Measurements from ENCODE around the gene SGTA. TPM values are rescaled to one million over a fixed set of nuclear protein-coding genes. Genes with fewer than 3 reads are reported as not detected.

SGTA gene
- total and polyA plus RNA-seq, 12 donors, result 28.2 to 104 (median 54.9) TPM

DNA sequence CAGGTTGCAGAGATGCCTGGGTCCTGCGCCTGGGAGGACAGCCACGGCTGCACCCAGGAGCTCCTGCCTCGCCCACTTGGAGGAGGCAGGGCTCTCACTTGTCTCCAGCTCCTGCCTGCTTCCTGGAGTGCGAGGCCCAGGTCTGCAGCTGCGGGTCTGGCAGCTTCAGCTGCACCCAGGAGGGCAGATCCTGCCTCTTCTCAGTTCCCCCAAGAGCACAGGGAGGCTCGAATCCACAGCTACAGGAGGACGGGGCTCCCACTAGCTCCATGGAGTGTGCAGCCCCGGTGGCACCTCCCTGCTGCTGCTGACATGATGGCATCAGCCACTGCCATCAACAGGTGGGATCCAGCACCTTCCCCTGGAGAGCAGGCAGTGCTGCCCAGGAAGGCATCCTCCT is 41.1 kb upstream of the SGTA start:
- no peak overlapping the region for H3K27ac ChIP-seq
- H3K9me3 ChIP-seq (replicated peaks in 1 of 3), result no peaks in the 10 kb centered on the region
- WGBS, 4 donors, result 0 to 86% (median 76%) methylated on average over 2 to 8 of the region's 8 CpGs; no CpG with 5 or more reads in 1 of the 4 donors
- TF ChIP-seq, protein P1, sequence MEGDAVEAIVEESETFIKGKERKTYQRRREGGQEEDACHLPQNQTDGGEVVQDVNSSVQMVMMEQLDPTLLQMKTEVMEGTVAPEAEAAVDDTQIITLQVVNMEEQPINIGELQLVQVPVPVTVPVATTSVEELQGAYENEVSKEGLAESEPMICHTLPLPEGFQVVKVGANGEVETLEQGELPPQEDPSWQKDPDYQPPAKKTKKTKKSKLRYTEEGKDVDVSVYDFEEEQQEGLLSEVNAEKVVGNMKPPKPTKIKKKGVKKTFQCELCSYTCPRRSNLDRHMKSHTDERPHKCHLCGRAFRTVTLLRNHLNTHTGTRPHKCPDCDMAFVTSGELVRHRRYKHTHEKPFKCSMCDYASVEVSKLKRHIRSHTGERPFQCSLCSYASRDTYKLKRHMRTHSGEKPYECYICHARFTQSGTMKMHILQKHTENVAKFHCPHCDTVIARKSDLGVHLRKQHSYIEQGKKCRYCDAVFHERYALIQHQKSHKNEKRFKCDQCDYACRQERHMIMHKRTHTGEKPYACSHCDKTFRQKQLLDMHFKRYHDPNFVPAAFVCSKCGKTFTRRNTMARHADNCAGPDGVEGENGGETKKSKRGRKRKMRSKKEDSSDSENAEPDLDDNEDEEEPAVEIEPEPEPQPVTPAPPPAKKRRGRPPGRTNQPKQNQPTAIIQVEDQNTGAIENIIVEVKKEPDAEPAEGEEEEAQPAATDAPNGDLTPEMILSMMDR (IDR thresholded peaks at IDR 0.05), result no peak
- intact Hi-C loops (cut with DNase I), result no loop called here
- DNase-seq, result no peak
- peaks cover 0 to 9% of the 10 kb centered on the region in 2 donors for H3K4me1 ChIP-seq (replicated peaks in 1 of 2)
- H3K4me3 ChIP-seq, result no peak overlapping the region
- no peaks in the 10 kb centered on the region for H3K27me3 ChIP-seq
- no peaks in the 10 kb centered on the region for H3K36me3 ChIP-seq (replicated peaks in 1 of 2)

- WGBS, 4 donors, result 75 to 100% (median 88%) methylated on average over 1 to 9 of the region's 9 CpGs
- H3K27me3 ChIP-seq, result no peaks in the 10 kb centered on the region
- no peak for TF ChIP-seq POLR2A (IDR thresholded peaks at IDR 0.05)
- TF ChIP-seq, protein P1 (IDR thresholded peaks at IDR 0.05), result no peak
- no peak for DNase-seq
- H3K36me3 ChIP-seq (replicated peaks in 1 of 2), result no peaks in the 10 kb centered on the region
- H3K4me1 ChIP-seq (replicated peaks in 1 of 2), result peaks cover 0 to 9% of the 10 kb centered on the region in 2 donors
- H3K27ac ChIP-seq, result no peak overlapping the region
- intact Hi-C loops (cut with DNase I), result no loop called here
- no peaks in the 10 kb centered on the region for H3K9me3 ChIP-seq (replicated peaks in 1 of 3)
- no peak overlapping the region for H3K4me3 ChIP-seq
These were observed 40.6 kb upstream of the SGTA start for GRCh38 chr19:2823646-2824045.

DNA sequence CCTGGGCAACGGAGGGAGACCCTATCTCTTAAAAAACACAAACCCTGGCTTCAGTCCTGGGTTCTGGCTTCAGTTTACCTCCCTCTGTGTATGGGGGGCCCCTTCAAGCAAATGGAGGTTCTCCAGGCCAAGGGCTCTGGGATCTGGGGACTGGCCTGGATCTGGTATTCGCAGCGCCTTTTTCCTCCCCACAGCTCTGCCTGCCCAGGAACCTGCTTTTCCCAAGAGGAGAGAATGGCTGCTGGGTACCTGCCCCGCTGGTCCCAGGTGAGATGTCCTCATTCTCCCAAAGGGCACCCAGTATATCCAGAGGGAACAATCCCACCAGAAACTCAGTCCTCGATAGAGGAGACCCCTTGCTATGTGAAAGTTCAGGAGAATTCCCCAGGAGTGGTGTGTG is 39.8 kb upstream of the SGTA start:
- intact Hi-C loops (cut with DNase I), result no loop called here
- Histone ChIP-seq H3K27me3 (no peaks in the 10 kb centered on the region), H3K9me3 (replicated peaks in 1 of 3) (no peaks in the 10 kb centered on the region), H3K4me1 (replicated peaks in 1 of 2) (peaks cover 0 to 9% of the 10 kb centered on the region in 2 donors), H3K4me3 (no peak overlapping the region), H3K36me3 (replicated peaks in 1 of 2) (no peaks in the 10 kb centered on the region), H3K27ac (no peak overlapping the region)
- TF ChIP-seq, protein P1 (IDR thresholded peaks at IDR 0.05), result no peak
- WGBS, 4 donors, result 94 to 100% (median 98%) methylated on average over 3 to 5 of the region's 5 CpGs
- DNase-seq, result no peak

- DNase-seq, result peak in 2 of 7 donors; percentile 11 to 42
- Histone ChIP-seq H3K36me3 (replicated peaks in 1 of 2) (no peaks in the 10 kb centered on the region), H3K4me1 (replicated peaks in 1 of 2) (peaks cover 0 to 15% of the 10 kb centered on the region in 2 donors), H3K9me3 (replicated peaks in 1 of 3) (no peaks in the 10 kb centered on the region), H3K4me3 (peak overlapping the region in 3 of 4 donors; percentile 40 to 98 (median 46)), H3K27me3 (no peaks in the 10 kb centered on the region), H3K27ac (peak overlapping the region in 2 of 5 donors; percentile 54 to 70)
- intact Hi-C loops (cut with DNase I), result no loop called here
- TF ChIP-seq, protein P1 (IDR thresholded peaks at IDR 0.05), result no peak
- TF ChIP-seq POLR2A (IDR thresholded peaks at IDR 0.05), result no peak
- 1 to 10% (median 3%) methylated on average over 13 to 36 of the region's 36 CpGs for WGBS, 4 donors
These were observed 37.1 kb upstream of the SGTA start for GRCh38 chr19:2820112-2820702.
